ENCODE results near the gene R3HDM2.
"Not testable (repeated sequence)": the region's sequence is repeated elsewhere in the genome, so short reads cannot be mapped to it uniquely, and the experiment has no call there.

GRCh38 chr12:57426948-57427347, 3.9 kb downstream of the R3HDM2 start:
- TF ChIP-seq CTCF (IDR thresholded peaks at IDR 0.05); POLR2A (IDR thresholded peaks at IDR 0.05; ENCODE audit: low read depth); POLR2AphosphoS5 (IDR thresholded peaks at IDR 0.05): not testable (repeated sequence)

All from esophagus muscularis mucosa (tissue), 3 donors.